ENCODE measurements around the gene OR8G5.

OR8G5 gene

GRCh38 chr11:124307093-124307492 lies 50.9 kb downstream of the OR8G5 start:
- ChIA-PET CTCF (interaction anchor here (0.5 kb wide), 1 partner anchor 106 kb away, joined by 3 read pairs; no protein-coding TSS in a partner anchor), POLR2A (no interaction called here)
- Histone ChIP-seq H3K4me3 (ENCODE audit: low read depth, low read length) (no peak overlapping the region), H3K9me3 (ENCODE audit: control insufficient read depth, insufficient read depth, low read depth, low read length) (no peaks in the 10 kb centered on the region), H3K36me3 (ENCODE audit: control insufficient read depth in 2 of 2, insufficient read depth in 1 of 2, low read length in 2 of 2) (no peaks in the 10 kb centered on the region), H3K27ac (ENCODE audit: extremely low read depth, low read depth, low read length) (no peak overlapping the region), H3K4me1 (ENCODE audit: control insufficient read depth, insufficient read depth, low read length) (no peaks in the 10 kb centered on the region)
- TF ChIP-seq ZNF366 (tag by site-specific recombination; conservative IDR thresholded peaks at IDR 0.05) (no peak), PATZ1 (tag by site-specific recombination; IDR thresholded peaks at IDR 0.05) (no peak), ZBTB20 (tag by site-specific recombination; IDR thresholded peaks at IDR 0.05) (no peak)

- Histone ChIP-seq H3K27ac (ENCODE audit: extremely low read depth, low read depth, low read length) (no peak overlapping the region), H3K4me3 (ENCODE audit: low read depth, low read length) (no peak overlapping the region), H3K9me3 (ENCODE audit: control insufficient read depth, insufficient read depth, low read depth, low read length) (no peaks in the 10 kb centered on the region), H3K36me3 (ENCODE audit: control insufficient read depth in 2 of 2, insufficient read depth in 1 of 2, low read length in 2 of 2) (no peaks in the 10 kb centered on the region), H3K4me1 (ENCODE audit: control insufficient read depth, insufficient read depth, low read length) (no peaks in the 10 kb centered on the region)
- ChIA-PET CTCF (no interaction called here), POLR2A (no interaction called here)
- TF ChIP-seq ZNF768 (tag by site-specific recombination; IDR thresholded peaks at IDR 0.05), result no peak
- TF ChIP-seq ZSCAN4 (tag by site-specific recombination; IDR thresholded peaks at IDR 0.05), result no peak
- no peak for TF ChIP-seq ZNF555 (tag by site-specific recombination; conservative IDR thresholded peaks at IDR 0.05)
- TF ChIP-seq SP7 (tag by site-specific recombination; IDR thresholded peaks at IDR 0.05), result no peak
- no peak for TF ChIP-seq ZNF146 (tag by site-specific recombination; IDR thresholded peaks at IDR 0.05)
- no peak for TF ChIP-seq FEZF1 (tag by site-specific recombination; IDR thresholded peaks at IDR 0.05)
- TF ChIP-seq ZNF114 (tag by site-specific recombination; IDR thresholded peaks at IDR 0.05), result no peak
- TF ChIP-seq ZBTB21 (tag by site-specific recombination; IDR thresholded peaks at IDR 0.05), result no peak
- no peak for TF ChIP-seq GLI2 (tag by site-specific recombination; IDR thresholded peaks at IDR 0.05; ENCODE audit: borderline replicate concordance, low read depth)
- TF ChIP-seq KLF9 (tag by site-specific recombination; IDR thresholded peaks at IDR 0.05; ENCODE audit: low read depth), result no peak
- TF ChIP-seq PRDM6 (tag by site-specific recombination; IDR thresholded peaks at IDR 0.05), result no peak
- no peak for TF ChIP-seq ZNF202 (tag by site-specific recombination; IDR thresholded peaks at IDR 0.05; ENCODE audit: borderline replicate concordance)
- no peak for TF ChIP-seq ZNF280C (tag by site-specific recombination; IDR thresholded peaks at IDR 0.05)
- TF ChIP-seq OVOL3 (tag by site-specific recombination; IDR thresholded peaks at IDR 0.05), result no peak
- no peak for TF ChIP-seq KLF16 (tag by site-specific recombination; IDR thresholded peaks at IDR 0.05)
- no peak for TF ChIP-seq ZNF394 (tag by site-specific recombination; IDR thresholded peaks at IDR 0.05; ENCODE audit: borderline replicate concordance)
- TF ChIP-seq PATZ1 (tag by site-specific recombination; IDR thresholded peaks at IDR 0.05), result no peak
- no peak for TF ChIP-seq ZNF398 (tag by site-specific recombination; IDR thresholded peaks at IDR 0.05)
Observed at GRCh38 chr11:124310721-124311120, 54.5 kb downstream of the OR8G5 start.

Data from HEK293 (cell line).